Peyer's patch (tissue), 4 donors: ENCODE results near the gene CREB3L2. TPM values are rescaled to one million over a fixed set of nuclear protein-coding genes. Genes with fewer than 3 reads are reported as not detected.
A peak's percentile ranks its signal among the peaks of the same experiment; 100 is the strongest.

Source experiments
- DNase-seq, 3 donors: peaks; one replicate each; pipeline ENCODE4 v3.0.0-alpha.2; 2017 to 2019
- H3K27ac ChIP-seq, 4 donors: fragments of 200-600 bp; sonication (generic); one replicate each; pipeline ENCODE4 v1.5.1; 2016 to 2019
- H3K27me3 ChIP-seq, 2 donors: fragments of 200-600 bp; sonication (generic); one replicate each; pipeline ENCODE4 v1.5.1; 2019
- H3K36me3 ChIP-seq, 3 donors: fragments of 200-600 bp; sonication (generic); one replicate each; pipeline ENCODE4 v1.5.1; 2016 to 2019
- H3K4me1 ChIP-seq, 4 donors: fragments of 200-600 bp; sonication (generic); one replicate each; pipeline ENCODE4 v1.5.1; 2016 to 2019
- H3K4me3 ChIP-seq, 4 donors: fragments of 200-600 bp; sonication (generic); 1 replicate in 3 of 4; 2 replicates in 1 of 4; pipeline ENCODE4 v1.5.1; 2016 to 2019; ENCODE audit warnings: mild to moderate bottlenecking in 1 of 4
- H3K9me3 ChIP-seq, 4 donors: fragments of 200-600 bp; sonication (generic); one replicate each; pipeline ENCODE4 v1.5.1; 2016 to 2019; ENCODE audit warnings: mild to moderate bottlenecking in 1 of 4
- POLR2A ChIP-seq, 2 donors: fragments of 450-650 bp; IDR thresholded peaks; one replicate each; pipeline ENCODE4 v1.5.1; 2017; ENCODE audit warnings: antibody characterized with exemption in 2 of 2, mild to moderate bottlenecking in 2 of 2, moderate library complexity in 2 of 2
- total RNA-seq, 4 donors: library from RNA; depleted of rRNA; stranded (reverse); fragments of >200 nt; gene quantifications; one replicate each; pipeline ENCODE4 v1.1.0, GENCODE V29; 2016
- TF ChIP-seq, protein P1 (sequence below), 6 experiments: fragments of 450-650 bp in 4 of 6; fragments of 200-600 bp in 2 of 6; sonication (generic) in 1 of 6; IDR thresholded peaks; one replicate each; pipeline ENCODE4 v1.5.1; 2017 to 2019; ENCODE audit warnings: antibody characterized with exemption in 6 of 6, mild to moderate bottlenecking in 3 of 6, moderate library complexity in 1 of 6

The CREB3L2 gene
- total RNA-seq, 4 donors from 2014 or later = 20.6 to 42.7 (median 33.6) TPM

GRCh38 chr7:137936509-137937201, 65.2 kb downstream of the CREB3L2 start:
- TF ChIP-seq, protein P1, sequence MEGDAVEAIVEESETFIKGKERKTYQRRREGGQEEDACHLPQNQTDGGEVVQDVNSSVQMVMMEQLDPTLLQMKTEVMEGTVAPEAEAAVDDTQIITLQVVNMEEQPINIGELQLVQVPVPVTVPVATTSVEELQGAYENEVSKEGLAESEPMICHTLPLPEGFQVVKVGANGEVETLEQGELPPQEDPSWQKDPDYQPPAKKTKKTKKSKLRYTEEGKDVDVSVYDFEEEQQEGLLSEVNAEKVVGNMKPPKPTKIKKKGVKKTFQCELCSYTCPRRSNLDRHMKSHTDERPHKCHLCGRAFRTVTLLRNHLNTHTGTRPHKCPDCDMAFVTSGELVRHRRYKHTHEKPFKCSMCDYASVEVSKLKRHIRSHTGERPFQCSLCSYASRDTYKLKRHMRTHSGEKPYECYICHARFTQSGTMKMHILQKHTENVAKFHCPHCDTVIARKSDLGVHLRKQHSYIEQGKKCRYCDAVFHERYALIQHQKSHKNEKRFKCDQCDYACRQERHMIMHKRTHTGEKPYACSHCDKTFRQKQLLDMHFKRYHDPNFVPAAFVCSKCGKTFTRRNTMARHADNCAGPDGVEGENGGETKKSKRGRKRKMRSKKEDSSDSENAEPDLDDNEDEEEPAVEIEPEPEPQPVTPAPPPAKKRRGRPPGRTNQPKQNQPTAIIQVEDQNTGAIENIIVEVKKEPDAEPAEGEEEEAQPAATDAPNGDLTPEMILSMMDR (IDR thresholded peaks at IDR 0.05) = no peak
- no peak for TF ChIP-seq POLR2A (IDR thresholded peaks at IDR 0.05)
- Histone ChIP-seq H3K27ac (peak overlapping the region in 3 of 4 donors; percentile 64 to 84 (median 78)), H3K4me1 (peaks cover 7 to 69% (median 16%) of the 10 kb centered on the region in 4 donors), H3K9me3 (no peaks in the 10 kb centered on the region), H3K27me3 (no peaks in the 10 kb centered on the region), H3K36me3 (no peaks in the 10 kb centered on the region), H3K4me3 (no peak overlapping the region)
- no peak for DNase-seq

DNA sequence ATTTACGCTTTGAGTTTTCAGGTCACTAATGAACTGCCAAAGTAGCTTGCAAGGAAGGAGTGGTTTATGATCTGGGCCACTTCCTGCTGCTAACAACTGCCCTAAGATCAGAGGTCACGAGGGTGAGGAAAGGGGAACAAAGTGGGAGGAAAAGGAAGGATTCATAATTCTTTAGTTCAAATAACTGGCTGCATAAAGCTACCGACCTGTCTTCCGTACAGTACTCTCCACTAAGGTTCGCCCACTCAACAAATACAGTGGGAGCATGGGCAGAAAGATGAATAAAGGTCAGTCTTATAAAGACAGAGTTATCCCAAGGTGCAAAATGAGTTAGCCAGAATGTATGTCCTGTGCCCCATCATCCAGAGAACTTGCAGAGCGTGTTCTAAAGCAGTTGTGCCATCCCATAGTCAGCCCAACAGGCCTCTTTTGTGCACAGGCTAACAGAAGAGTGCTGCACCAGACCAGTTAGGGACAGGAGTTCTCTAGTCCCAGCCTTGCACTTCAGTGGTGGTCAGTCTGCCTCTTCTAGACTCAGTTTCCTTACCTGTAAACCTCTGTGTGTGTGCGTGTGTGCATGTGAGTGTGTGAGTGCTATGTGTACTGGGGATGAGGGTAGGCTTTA, 65.9 kb downstream of the CREB3L2 start:
- no peaks in the 10 kb centered on the region for H3K36me3 ChIP-seq
- no peaks in the 10 kb centered on the region for H3K9me3 ChIP-seq
- H3K27me3 ChIP-seq = no peaks in the 10 kb centered on the region
- DNase-seq = peak in 2 of 3 donors; percentile 58 to 81
- H3K27ac ChIP-seq = peak overlapping the region; percentile 59 to 84 (median 71)
- H3K4me3 ChIP-seq = peak overlapping the region in 3 of 4 donors; percentile 13 to 50 (median 40)
- H3K4me1 ChIP-seq = peaks cover 4 to 65% (median 16%) of the 10 kb centered on the region in 4 donors
- TF ChIP-seq, protein P1 (IDR thresholded peaks at IDR 0.05) = no peak
- TF ChIP-seq POLR2A (IDR thresholded peaks at IDR 0.05) = no peak

DNA sequence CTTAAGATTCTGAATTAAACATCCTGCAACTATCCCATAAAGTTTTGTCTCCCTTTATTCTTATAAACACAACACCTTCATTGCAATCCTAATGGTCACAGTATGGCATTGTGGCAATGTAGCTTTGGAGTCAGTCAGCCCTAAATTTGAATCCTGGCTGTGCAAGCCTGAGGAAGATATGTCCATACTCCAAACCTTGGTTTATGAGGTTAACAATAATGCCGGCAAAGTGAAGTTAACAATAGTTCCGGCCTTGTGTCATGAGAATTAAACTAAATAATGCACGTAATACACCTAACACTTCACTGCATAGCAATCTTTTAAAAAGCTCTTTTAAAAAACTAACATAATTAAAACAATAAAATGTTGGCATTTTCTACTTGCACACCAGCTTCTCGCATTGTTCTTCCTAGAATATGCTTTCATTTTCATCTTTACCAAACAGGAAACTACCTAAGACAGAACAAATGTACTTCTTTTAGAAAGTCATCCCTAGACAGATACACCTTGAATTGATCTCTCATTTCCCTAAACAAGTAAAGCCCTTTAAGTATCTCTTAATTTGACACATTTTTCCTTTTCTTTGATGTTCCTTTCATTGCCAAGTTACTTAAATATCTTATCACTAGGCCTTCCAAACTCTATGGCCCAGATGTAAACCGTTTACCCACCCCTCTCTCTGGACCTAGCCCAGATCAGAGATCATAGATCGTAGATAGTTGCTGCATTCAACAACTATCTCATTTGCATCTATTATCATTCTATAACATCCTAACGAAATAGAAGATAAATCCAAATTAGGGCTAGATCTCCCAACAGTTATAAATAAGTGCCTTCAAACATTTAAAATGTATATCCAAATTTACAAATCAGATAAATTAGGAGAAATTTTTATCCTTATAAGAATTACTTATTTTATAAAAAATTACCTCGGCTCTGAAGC, 66.7 kb downstream of the CREB3L2 start:
- Histone ChIP-seq H3K27ac (peak overlapping the region; percentile 59 to 84 (median 71)), H3K36me3 (no peaks in the 10 kb centered on the region), H3K4me3 (peak overlapping the region; percentile 9 to 50 (median 26)), H3K27me3 (no peaks in the 10 kb centered on the region), H3K9me3 (no peaks in the 10 kb centered on the region), H3K4me1 (peaks cover 4 to 58% (median 16%) of the 10 kb centered on the region in 4 donors)
- no peak for DNase-seq
- TF ChIP-seq, protein P1 (IDR thresholded peaks at IDR 0.05) = no peak
- TF ChIP-seq POLR2A (IDR thresholded peaks at IDR 0.05) = peak in 1 of 2 donors; percentile 18

- H3K27me3 ChIP-seq = no peaks in the 10 kb centered on the region
- peak overlapping the region in 2 of 4 donors; percentile 40 to 50 for H3K4me3 ChIP-seq
- no peaks in the 10 kb centered on the region for H3K9me3 ChIP-seq
- no peak for TF ChIP-seq POLR2A (IDR thresholded peaks at IDR 0.05)
- TF ChIP-seq, protein P1 (IDR thresholded peaks at IDR 0.05) = no peak
- no peaks in the 10 kb centered on the region for H3K36me3 ChIP-seq
- H3K27ac ChIP-seq = peak overlapping the region; percentile 59 to 84 (median 71)
- DNase-seq = no peak
- H3K4me1 ChIP-seq = peaks cover 4 to 52% (median 16%) of the 10 kb centered on the region in 4 donors
Observed at GRCh38 chr7:137934176-137934826, 67.6 kb downstream of the CREB3L2 start.
